SU-DHL-6 (cell line): ENCODE results near the gene HECTD4.

Source experiments
- H2AFZ ChIP-seq: fragments of 200-600 bp; sonication (generic); 2 replicates; pipeline ENCODE4 v1.6.1; 2014; ENCODE audit warnings: low read depth, mild to moderate bottlenecking, moderate library complexity, mixed read lengths, antibody characterized with exemption, low read length; ENCODE audit not compliant: severe bottlenecking
- H3F3A ChIP-seq: fragments of 200-600 bp; shearing (Covaris generic); 2 replicates; pipeline ENCODE4 v1.6.0; 2016; ENCODE audit warnings: antibody characterized with exemption, mild to moderate bottlenecking; ENCODE audit not compliant: insufficient read depth
- H3K27ac ChIP-seq: fragments of 200-600 bp; sonication (generic); 2 replicates; pipeline ENCODE4 v1.5.1; 2016; ENCODE audit warnings: low read depth, mild to moderate bottlenecking, low read length, moderate library complexity, mixed read lengths
- H3K27me3 ChIP-seq: fragments of 200-600 bp; sonication (generic), shearing (Covaris generic); 2 replicates; pipeline ENCODE4 v1.6.0; 2014; ENCODE audit warnings: mild to moderate bottlenecking, low read length
- H3K36me3 ChIP-seq: fragments of 200-600 bp; sonication (generic); 2 replicates; pipeline ENCODE4 v1.6.1; 2014; ENCODE audit warnings: mild to moderate bottlenecking, low read length, mixed read lengths
- H3K4me2 ChIP-seq: fragments of 300-600, 200-600 bp; shearing (Covaris generic), sonication (generic); 2 replicates; pipeline ENCODE4 v1.6.0; 2014; ENCODE audit warnings: low read length, low read depth, mild to moderate bottlenecking; ENCODE audit not compliant: poor library complexity, severe bottlenecking
- H3K4me3 ChIP-seq: fragments of 200-600 bp; sonication (generic); 2 replicates; pipeline ENCODE4 v1.5.1; 2014; ENCODE audit warnings: antibody characterized with exemption, low read length, mild to moderate bottlenecking, mixed read lengths; ENCODE audit not compliant: insufficient read depth, poor library complexity, severe bottlenecking
- H3K79me2 ChIP-seq: fragments of 200-600 bp; sonication (generic); 2 replicates; pipeline ENCODE4 v1.6.1; 2014; ENCODE audit warnings: mild to moderate bottlenecking, low read length, moderate library complexity; ENCODE audit not compliant: insufficient read depth
- H3K9ac ChIP-seq: fragments of 200-600 bp; sonication (generic); 2 replicates; pipeline ENCODE4 v1.7.0; 2014; ENCODE audit warnings: mild to moderate bottlenecking, low read length
- H3K9me2 ChIP-seq: fragments of 200-600 bp; sonication (generic); replicated peaks from 2 replicates; pipeline ENCODE4 v1.6.1; 2014; ENCODE audit warnings: low read length; ENCODE audit not compliant: insufficient read depth
- H3K9me3 ChIP-seq: fragments of 200-600 bp; sonication (generic); 2 replicates; pipeline ENCODE4 v1.6.1; 2014; ENCODE audit warnings: low read length, mixed read lengths; ENCODE audit not compliant: insufficient read depth
- H4K20me1 ChIP-seq: fragments of 200-600 bp; sonication (generic); 2 replicates; pipeline ENCODE4 v1.6.1; 2014; ENCODE audit warnings: low read depth, mild to moderate bottlenecking, antibody characterized with exemption, low read length, moderate library complexity, mixed read lengths
- CTCF ChIP-seq: fragments of 200-600 bp; sonication (generic); IDR thresholded peaks from one replicate; pipeline ENCODE4 v1.5.1; 2017; ENCODE audit warnings: antibody characterized with exemption, mild to moderate bottlenecking, low read length, moderate library complexity; ENCODE audit not compliant: insufficient read depth, poor library complexity, severe bottlenecking
- EZH2phosphoT487 ChIP-seq: fragments of 200-600 bp; sonication (generic), shearing (Covaris generic); conservative IDR thresholded peaks from 2 replicates; pipeline ENCODE4 v1.6.1; 2018; ENCODE audit warnings: mild to moderate bottlenecking, antibody characterized with exemption, low read length, moderate library complexity, mixed read lengths

HECTD4 gene

GRCh38 chr12:112208301-112208910, 173.8 kb downstream of the HECTD4 start:
- H3K9me2 ChIP-seq = no peaks in the 10 kb centered on the region
- H3K4me2 ChIP-seq = no peak overlapping the region
- no peak overlapping the region for H3K9ac ChIP-seq
- no peaks in the 10 kb centered on the region for H3K27me3 ChIP-seq
- H3K36me3 ChIP-seq = no peaks in the 10 kb centered on the region
- no peaks in the 10 kb centered on the region for H3K79me2 ChIP-seq
- H3K9me3 ChIP-seq = no peaks in the 10 kb centered on the region
- no peak overlapping the region for H3K4me3 ChIP-seq
- TF ChIP-seq CTCF (no peak), EZH2phosphoT487 (no peak)
- no peak overlapping the region for H3K27ac ChIP-seq
- no peak overlapping the region for H2AFZ ChIP-seq
- H3F3A ChIP-seq = no peaks in the 10 kb centered on the region
- H4K20me1 ChIP-seq = no peaks in the 10 kb centered on the region

GRCh38 chr12:112207397-112207924, 174.8 kb downstream of the HECTD4 start:
- Histone ChIP-seq H4K20me1 (no peaks in the 10 kb centered on the region), H3K27me3 (no peaks in the 10 kb centered on the region), H3K9ac (no peak overlapping the region), H2AFZ (no peak overlapping the region), H3K27ac (no peak overlapping the region), H3K9me2 (no peaks in the 10 kb centered on the region), H3F3A (no peaks in the 10 kb centered on the region), H3K79me2 (no peaks in the 10 kb centered on the region), H3K4me2 (no peak overlapping the region), H3K4me3 (no peak overlapping the region), H3K9me3 (no peaks in the 10 kb centered on the region), H3K36me3 (no peaks in the 10 kb centered on the region)
- TF ChIP-seq EZH2phosphoT487 = no peak
- TF ChIP-seq CTCF = no peak

- H3K4me3 ChIP-seq = no peak overlapping the region
- H3K9ac ChIP-seq = no peak overlapping the region
- no peak overlapping the region for H3K4me2 ChIP-seq
- no peaks in the 10 kb centered on the region for H3K36me3 ChIP-seq
- no peaks in the 10 kb centered on the region for H3K27me3 ChIP-seq
- no peaks in the 10 kb centered on the region for H3K9me2 ChIP-seq
- no peak overlapping the region for H3K27ac ChIP-seq
- H4K20me1 ChIP-seq = no peaks in the 10 kb centered on the region
- no peak for TF ChIP-seq CTCF
- TF ChIP-seq EZH2phosphoT487 = no peak
- no peaks in the 10 kb centered on the region for H3K9me3 ChIP-seq
- 0 out of 2 replicates have a peak, but pooled peaks cover under 1% of the 10 kb centered on the region for H3F3A ChIP-seq
- H2AFZ ChIP-seq = no peak overlapping the region
- H3K79me2 ChIP-seq = no peaks in the 10 kb centered on the region
Measured at GRCh38 chr12:112206944-112207343, 175.3 kb downstream of the HECTD4 start.
